ENCODE measurements around the gene PDIK1L. TPM values are rescaled to one million over a fixed set of nuclear protein-coding genes. Genes with fewer than 3 reads are reported as not detected.

Gene PDIK1L
- total RNA-seq, 1 donor: 6.5 TPM

- Histone ChIP-seq H3K27ac (ENCODE audit: low read depth, low read length) (no peak overlapping the region), H4K20me1 (ENCODE audit: insufficient read depth, low read length) (no peaks in the 10 kb centered on the region), H3K4me1 (ENCODE audit: insufficient read depth, low read length) (peaks cover 18% of the 10 kb centered on the region), H3K27me3 (ENCODE audit: insufficient read depth, low read length) (no peaks in the 10 kb centered on the region), H3K36me3 (ENCODE audit: insufficient read depth, low read length) (no peaks in the 10 kb centered on the region), H3K4me2 (ENCODE audit: insufficient read depth, low read length) (no peak overlapping the region), H3K79me2 (ENCODE audit: insufficient read depth, low read length) (no peaks in the 10 kb centered on the region), H3K9me3 (ENCODE audit: low read depth, low read length) (no peaks in the 10 kb centered on the region), H2AFZ (ENCODE audit: low read length) (no peak overlapping the region), H3K4me3 (ENCODE audit: insufficient read depth, low read length) (no peak overlapping the region)
- DNase-seq (ENCODE audit: insufficient read length, low spot score, missing footprints): no peak
- TF ChIP-seq, protein P1, sequence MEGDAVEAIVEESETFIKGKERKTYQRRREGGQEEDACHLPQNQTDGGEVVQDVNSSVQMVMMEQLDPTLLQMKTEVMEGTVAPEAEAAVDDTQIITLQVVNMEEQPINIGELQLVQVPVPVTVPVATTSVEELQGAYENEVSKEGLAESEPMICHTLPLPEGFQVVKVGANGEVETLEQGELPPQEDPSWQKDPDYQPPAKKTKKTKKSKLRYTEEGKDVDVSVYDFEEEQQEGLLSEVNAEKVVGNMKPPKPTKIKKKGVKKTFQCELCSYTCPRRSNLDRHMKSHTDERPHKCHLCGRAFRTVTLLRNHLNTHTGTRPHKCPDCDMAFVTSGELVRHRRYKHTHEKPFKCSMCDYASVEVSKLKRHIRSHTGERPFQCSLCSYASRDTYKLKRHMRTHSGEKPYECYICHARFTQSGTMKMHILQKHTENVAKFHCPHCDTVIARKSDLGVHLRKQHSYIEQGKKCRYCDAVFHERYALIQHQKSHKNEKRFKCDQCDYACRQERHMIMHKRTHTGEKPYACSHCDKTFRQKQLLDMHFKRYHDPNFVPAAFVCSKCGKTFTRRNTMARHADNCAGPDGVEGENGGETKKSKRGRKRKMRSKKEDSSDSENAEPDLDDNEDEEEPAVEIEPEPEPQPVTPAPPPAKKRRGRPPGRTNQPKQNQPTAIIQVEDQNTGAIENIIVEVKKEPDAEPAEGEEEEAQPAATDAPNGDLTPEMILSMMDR (IDR thresholded peaks at IDR 0.05; ENCODE audit: extremely low read depth, low read depth, low read length): no peak
These were observed 19.1 kb downstream of the PDIK1L start for GRCh38 chr1:26130695-26131094.

- H3K9me3 ChIP-seq (ENCODE audit: low read depth, low read length): no peaks in the 10 kb centered on the region
- no peak overlapping the region for H3K4me3 ChIP-seq (ENCODE audit: insufficient read depth, low read length)
- H3K27me3 ChIP-seq (ENCODE audit: insufficient read depth, low read length): no peaks in the 10 kb centered on the region
- H3K4me2 ChIP-seq (ENCODE audit: insufficient read depth, low read length): no peak overlapping the region
- H2AFZ ChIP-seq (ENCODE audit: low read length): no peak overlapping the region
- H4K20me1 ChIP-seq (ENCODE audit: insufficient read depth, low read length): no peaks in the 10 kb centered on the region
- DNase-seq (ENCODE audit: insufficient read length, low spot score, missing footprints): no peak
- H3K4me1 ChIP-seq (ENCODE audit: insufficient read depth, low read length): peaks cover 4% of the 10 kb centered on the region
- no peaks in the 10 kb centered on the region for H3K79me2 ChIP-seq (ENCODE audit: insufficient read depth, low read length)
- TF ChIP-seq, protein P1 (IDR thresholded peaks at IDR 0.05; ENCODE audit: extremely low read depth, low read depth, low read length): no peak
- no peak overlapping the region for H3K27ac ChIP-seq (ENCODE audit: low read depth, low read length)
- H3K36me3 ChIP-seq (ENCODE audit: insufficient read depth, low read length): no peaks in the 10 kb centered on the region
These were observed 20.7 kb downstream of the PDIK1L start for GRCh38 chr1:26132128-26132833.

DNA sequence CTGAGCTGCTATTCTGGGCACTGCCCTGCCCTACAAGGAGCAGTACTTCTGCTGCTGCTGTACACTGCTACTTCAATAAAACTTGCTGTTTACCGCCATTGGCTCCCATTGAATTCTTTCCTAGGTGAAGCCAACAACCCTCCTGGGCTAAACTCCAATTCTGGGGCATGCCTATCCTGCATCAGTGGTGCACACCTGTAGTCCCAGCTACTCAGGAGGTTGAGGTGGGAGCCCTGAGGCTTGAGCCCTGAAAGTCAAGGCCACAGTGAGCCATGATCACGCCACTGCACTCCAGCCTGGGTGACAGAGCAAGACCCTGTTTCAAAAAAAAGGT, 21.2 kb downstream of the PDIK1L start:
- H3K4me3 ChIP-seq (ENCODE audit: insufficient read depth, low read length): no peak overlapping the region
- H3K27ac ChIP-seq (ENCODE audit: low read depth, low read length): no peak overlapping the region
- DNase-seq (ENCODE audit: insufficient read length, low spot score, missing footprints): no peak
- no peaks in the 10 kb centered on the region for H4K20me1 ChIP-seq (ENCODE audit: insufficient read depth, low read length)
- H3K9me3 ChIP-seq (ENCODE audit: low read depth, low read length): no peaks in the 10 kb centered on the region
- H3K27me3 ChIP-seq (ENCODE audit: insufficient read depth, low read length): no peaks in the 10 kb centered on the region
- no peak overlapping the region for H2AFZ ChIP-seq (ENCODE audit: low read length)
- H3K79me2 ChIP-seq (ENCODE audit: insufficient read depth, low read length): no peaks in the 10 kb centered on the region
- TF ChIP-seq, protein P1 (IDR thresholded peaks at IDR 0.05; ENCODE audit: extremely low read depth, low read depth, low read length): no peak
- no peaks in the 10 kb centered on the region for H3K4me1 ChIP-seq (ENCODE audit: insufficient read depth, low read length)
- H3K36me3 ChIP-seq (ENCODE audit: insufficient read depth, low read length): no peaks in the 10 kb centered on the region
- H3K4me2 ChIP-seq (ENCODE audit: insufficient read depth, low read length): no peak overlapping the region

DNA sequence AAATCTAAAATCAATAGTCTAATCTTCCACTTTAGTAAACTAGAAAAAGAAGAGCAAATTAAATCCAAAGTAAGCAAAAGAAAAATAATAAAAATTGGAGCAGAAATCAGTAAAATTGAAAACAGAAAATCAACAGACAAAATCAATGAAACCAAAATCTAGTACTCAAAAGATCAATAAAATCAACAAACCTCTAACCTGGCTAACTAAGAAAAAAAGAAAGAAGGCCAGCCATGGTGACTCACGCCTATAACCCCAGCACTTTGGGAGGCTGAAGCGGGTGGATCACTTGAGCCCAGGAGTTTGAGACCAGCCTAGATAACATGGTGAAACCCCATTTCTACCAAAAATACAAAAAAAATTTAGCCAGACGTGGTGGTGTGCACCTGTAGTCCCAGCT, 22.8 kb downstream of the PDIK1L start:
- Histone ChIP-seq H2AFZ (ENCODE audit: low read length) (no peak overlapping the region), H3K4me3 (ENCODE audit: insufficient read depth, low read length) (no peak overlapping the region), H3K4me1 (ENCODE audit: insufficient read depth, low read length) (no peaks in the 10 kb centered on the region), H3K79me2 (ENCODE audit: insufficient read depth, low read length) (no peaks in the 10 kb centered on the region), H3K27me3 (ENCODE audit: insufficient read depth, low read length) (no peaks in the 10 kb centered on the region), H3K4me2 (ENCODE audit: insufficient read depth, low read length) (no peak overlapping the region), H3K9me3 (ENCODE audit: low read depth, low read length) (no peaks in the 10 kb centered on the region), H3K36me3 (ENCODE audit: insufficient read depth, low read length) (no peaks in the 10 kb centered on the region), H4K20me1 (ENCODE audit: insufficient read depth, low read length) (no peaks in the 10 kb centered on the region), H3K27ac (ENCODE audit: low read depth, low read length) (no peak overlapping the region)
- TF ChIP-seq, protein P1 (IDR thresholded peaks at IDR 0.05; ENCODE audit: extremely low read depth, low read depth, low read length): no peak
- DNase-seq (ENCODE audit: insufficient read length, low spot score, missing footprints): no peak

All from osteoblast (primary cell).